Fibroblast of lung (primary cell): ENCODE results near the gene PEDS1. TPM values are rescaled to one million over a fixed set of nuclear protein-coding genes. Genes with fewer than 3 reads are reported as not detected.

Source experiments
- DNase-seq, 2 donors: peaks; one replicate each; pipeline versions ENCODE4 v3.0.0 to v3.0.0-alpha.2; 2010; ENCODE audit warnings: low read depth in 2 of 2
- H2AFZ ChIP-seq: 2 replicates; pipeline ENCODE4 v1.5.1; 2012; ENCODE audit warnings: low read length, control low read depth, inconsistent platforms
- H3K27ac ChIP-seq: 2 replicates; pipeline ENCODE4 v1.5.1; 2011; ENCODE audit warnings: low read length, control low read depth; ENCODE audit not compliant: insufficient read depth
- H3K27me3 ChIP-seq: 2 replicates; pipeline ENCODE4 v1.5.1; 2011; ENCODE audit warnings: mild to moderate bottlenecking, low read length; ENCODE audit not compliant: control insufficient read depth, insufficient read depth
- H3K36me3 ChIP-seq: 2 replicates; pipeline ENCODE4 v1.5.1; 2011; ENCODE audit warnings: low read length; ENCODE audit not compliant: control insufficient read depth, insufficient read depth
- H3K4me1 ChIP-seq: 2 replicates; pipeline ENCODE4 v1.5.1; 2011; ENCODE audit warnings: low read length; ENCODE audit not compliant: control insufficient read depth, insufficient read depth; ENCODE audit errors: extremely low read depth
- H3K4me2 ChIP-seq: 2 replicates; pipeline ENCODE4 v1.5.1; 2011; ENCODE audit warnings: low read length, control low read depth; ENCODE audit not compliant: insufficient read depth; ENCODE audit errors: extremely low read depth
- H3K4me3 ChIP-seq, 4 experiments: fragments of 200-600 bp in 1 of 4; sonication (generic) in 1 of 4; replicated peaks in 1 of 4; 2 replicates each; pipeline ENCODE4 v1.5.1; 2011 to 2016; ENCODE audit warnings: low read length in 4 of 4, low read depth in 3 of 4, mild to moderate bottlenecking in 3 of 4, control low read depth in 2 of 4, inconsistent platforms in 1 of 4, mixed read lengths in 1 of 4; ENCODE audit not compliant: insufficient read depth in 1 of 4; ENCODE audit errors: control extremely low read depth in 1 of 4
- H3K79me2 ChIP-seq: 2 replicates; pipeline ENCODE4 v1.5.1; 2012; ENCODE audit warnings: mild to moderate bottlenecking, low read length, inconsistent platforms; ENCODE audit not compliant: control insufficient read depth, insufficient read depth
- H3K9ac ChIP-seq: 2 replicates; pipeline ENCODE4 v1.5.1; 2011; ENCODE audit warnings: mild to moderate bottlenecking, low read length, control low read depth; ENCODE audit not compliant: insufficient read depth
- H3K9me3 ChIP-seq: 2 replicates; pipeline ENCODE4 v1.5.1; 2012; ENCODE audit warnings: low read depth, low read length; ENCODE audit not compliant: control insufficient read depth, insufficient read depth
- H4K20me1 ChIP-seq: 2 replicates; pipeline ENCODE4 v1.5.1; 2011; ENCODE audit warnings: low read length; ENCODE audit not compliant: control insufficient read depth, insufficient read depth; ENCODE audit errors: extremely low read depth
- CTCF ChIP-seq, 2 donors: IDR thresholded peaks in 1 of 2; conservative IDR thresholded peaks in 1 of 2; 1 replicate in 1 of 2; 2 replicates in 1 of 2; pipeline ENCODE4 v1.5.1; 2011 to 2012; ENCODE audit warnings: low read length in 2 of 2, control low read depth in 1 of 2, inconsistent platforms in 1 of 2, low read depth in 1 of 2, mild to moderate bottlenecking in 1 of 2
- EZH2 ChIP-seq: IDR thresholded peaks from 2 replicates; pipeline ENCODE4 v1.5.1; 2012; ENCODE audit warnings: low read length, control low read depth, mild to moderate bottlenecking; ENCODE audit errors: missing control alignments
- polyA plus RNA-seq, 2 donors: library from polyadenylated mRNA; depleted of rRNA in 1 of 2; stranded (reverse) in 1 of 2; unstranded in 1 of 2; fragments of >200 nt; gene quantifications; 2 replicates each; pipeline ENCODE4 v1.2.1, GENCODE V29; 2011 to 2012; ENCODE audit warnings: missing spikeins in 1 of 2
- total RNA-seq: library from RNA; depleted of rRNA; stranded (reverse); fragments of >200 nt; gene quantifications from 2 replicates; pipeline ENCODE4 v1.2.1, GENCODE V29; 2014

Gene PEDS1
- total and polyA plus RNA-seq, 2 donors (not counting 1 experiment from before 2014, with no cell fraction given) = 8.3 to 56.9 TPM

GRCh38 chr20:50145566-50145965 is 8.0 kb downstream of the PEDS1 start:
- peak overlapping the region; percentile 16 for H3K27ac ChIP-seq
- H3K27me3 ChIP-seq = no peaks in the 10 kb centered on the region
- peaks cover 32% of the 10 kb centered on the region for H3K36me3 ChIP-seq
- no peak for DNase-seq
- H3K79me2 ChIP-seq = peaks cover 74% of the 10 kb centered on the region
- no peak overlapping the region for H3K9ac ChIP-seq
- no peaks in the 10 kb centered on the region for H3K9me3 ChIP-seq
- no peak overlapping the region for H2AFZ ChIP-seq
- TF ChIP-seq EZH2 = no peak
- TF ChIP-seq CTCF (conservative IDR thresholded peaks at IDR 0.05 in 1 of 2, IDR thresholded peaks at IDR 0.05 in 1 of 2; ENCODE audit: low read depth in 1 of 2, low read length in 2 of 2) = no peak
- H4K20me1 ChIP-seq = no peaks in the 10 kb centered on the region
- H3K4me2 ChIP-seq = no peak overlapping the region
- no peak overlapping the region for H3K4me3 ChIP-seq
- peaks cover 24% of the 10 kb centered on the region for H3K4me1 ChIP-seq

GRCh38 chr20:50144362-50144761 is 9.2 kb downstream of the PEDS1 start:
- Histone ChIP-seq H4K20me1 (no peaks in the 10 kb centered on the region), H3K4me2 (no peak overlapping the region), H3K27ac (peak overlapping the region; percentile 51), H2AFZ (no peak overlapping the region), H3K9me3 (no peaks in the 10 kb centered on the region), H3K4me1 (peaks cover 23% of the 10 kb centered on the region), H3K9ac (no peak overlapping the region), H3K27me3 (no peaks in the 10 kb centered on the region), H3K36me3 (peaks cover 30% of the 10 kb centered on the region), H3K79me2 (peaks cover 69% of the 10 kb centered on the region), H3K4me3 (no peak overlapping the region)
- TF ChIP-seq EZH2 (no peak), CTCF (conservative IDR thresholded peaks at IDR 0.05 in 1 of 2, IDR thresholded peaks at IDR 0.05 in 1 of 2; ENCODE audit: low read depth in 1 of 2, low read length in 2 of 2) (no peak)
- peak; percentile 97 to 98 for DNase-seq

GRCh38 chr20:50142812-50143211 is 10.7 kb downstream of the PEDS1 start:
- no peak overlapping the region for H3K27ac ChIP-seq
- no peaks in the 10 kb centered on the region for H3K27me3 ChIP-seq
- no peak for TF ChIP-seq EZH2
- TF ChIP-seq CTCF (conservative IDR thresholded peaks at IDR 0.05 in 1 of 2, IDR thresholded peaks at IDR 0.05 in 1 of 2; ENCODE audit: low read depth in 1 of 2, low read length in 2 of 2) = no peak
- H3K9ac ChIP-seq = no peak overlapping the region
- H3K36me3 ChIP-seq = peaks cover 28% of the 10 kb centered on the region
- no peak overlapping the region for H3K4me2 ChIP-seq
- no peaks in the 10 kb centered on the region for H3K9me3 ChIP-seq
- peaks cover 33% of the 10 kb centered on the region for H3K4me1 ChIP-seq
- H2AFZ ChIP-seq = no peak overlapping the region
- no peaks in the 10 kb centered on the region for H4K20me1 ChIP-seq
- H3K4me3 ChIP-seq = no peak overlapping the region
- peaks cover 66% of the 10 kb centered on the region for H3K79me2 ChIP-seq
- DNase-seq = no peak
